ENCODE measurements around the gene CMIP.
A peak's percentile ranks its signal among the peaks of the same experiment; 100 is the strongest.

Gene CMIP

DNA sequence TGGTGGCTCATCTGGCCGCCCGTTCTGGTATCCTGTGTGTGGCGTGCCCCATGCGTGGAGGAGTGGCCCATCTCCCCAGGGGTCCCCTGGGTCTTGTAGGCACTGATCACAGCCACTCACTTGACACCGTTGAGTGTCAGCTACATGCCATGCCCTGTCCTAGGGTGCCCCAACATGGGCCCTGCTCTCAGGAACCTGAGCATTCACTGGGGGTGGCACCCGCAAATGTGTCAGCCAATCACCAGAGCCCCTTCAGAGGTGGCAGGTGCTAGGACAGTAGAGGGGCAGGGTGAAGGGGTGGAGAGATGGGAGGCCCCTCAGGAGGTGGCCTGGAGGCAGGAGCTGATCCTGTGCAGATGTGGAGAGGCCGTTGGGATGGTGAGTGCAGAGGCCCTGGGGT lies 27.8 kb downstream of the CMIP start:
- peaks cover 28% of the 10 kb centered on the region for H3K4me1 ChIP-seq (ENCODE audit: control insufficient read depth, insufficient read depth, low read depth, low read length)
- H3K9ac ChIP-seq (ENCODE audit: low read length): no peak overlapping the region
- peak overlapping the region in 1 of 2 experiments; percentile 14 for H3K18ac ChIP-seq (ENCODE audit: low read depth in 1 of 2, low read length in 2 of 2)
- no peaks in the 10 kb centered on the region for H3K27me3 ChIP-seq (ENCODE audit: control insufficient read depth in 1 of 2, insufficient read depth in 1 of 2, low read length in 2 of 2)
- no peak overlapping the region for H2BK12ac ChIP-seq (ENCODE audit: low read length in 2 of 2)
- H3K9me3 ChIP-seq (ENCODE audit: control insufficient read depth, low read length): no peaks in the 10 kb centered on the region
- no peak overlapping the region for H4K91ac ChIP-seq (ENCODE audit: low read length)
- no peak overlapping the region for H2AK5ac ChIP-seq (ENCODE audit: low read length, severe bottlenecking)
- no peak for DNase-seq
- no peak overlapping the region for H3K27ac ChIP-seq (ENCODE audit: low read length, poor library complexity, severe bottlenecking)
- no peak overlapping the region for H3K14ac ChIP-seq (ENCODE audit: low read length in 2 of 2)
- H3K36me3 ChIP-seq (ENCODE audit: control insufficient read depth in 1 of 2, insufficient read depth in 2 of 2, low read depth in 1 of 2, low read length in 2 of 2): peaks cover 7 to 12% of the 10 kb centered on the region in 2 experiments
- no peak overlapping the region for H2BK15ac ChIP-seq (ENCODE audit: low read depth, poor library complexity, severe bottlenecking)
- H3K23ac ChIP-seq (ENCODE audit: low read length in 2 of 2): no peak overlapping the region
- H3K4me2 ChIP-seq (ENCODE audit: low read length, poor library complexity, severe bottlenecking): no peak overlapping the region
- no peak overlapping the region for H4K8ac ChIP-seq (ENCODE audit: low read length)
- no peak overlapping the region for H2AFZ ChIP-seq (ENCODE audit: low read depth, low read length)
- no peak overlapping the region for H2BK120ac ChIP-seq (ENCODE audit: low read depth, low read length)
- WGBS: 94% methylated on average over 7 of the region's 7 CpGs
- H3K4me3 ChIP-seq (ENCODE audit: insufficient read depth in 1 of 2, low read depth in 1 of 2, low read length in 2 of 2): no peak overlapping the region
- H3K79me1 ChIP-seq (replicated peaks; ENCODE audit: low read length, poor library complexity, severe bottlenecking): peaks cover 48% of the 10 kb centered on the region
- H2BK5ac ChIP-seq (ENCODE audit: low read depth, low read length, poor library complexity, severe bottlenecking): no peak overlapping the region
- no peak overlapping the region for H3K4ac ChIP-seq (ENCODE audit: low read depth in 1 of 2, low read length in 2 of 2)

DNA sequence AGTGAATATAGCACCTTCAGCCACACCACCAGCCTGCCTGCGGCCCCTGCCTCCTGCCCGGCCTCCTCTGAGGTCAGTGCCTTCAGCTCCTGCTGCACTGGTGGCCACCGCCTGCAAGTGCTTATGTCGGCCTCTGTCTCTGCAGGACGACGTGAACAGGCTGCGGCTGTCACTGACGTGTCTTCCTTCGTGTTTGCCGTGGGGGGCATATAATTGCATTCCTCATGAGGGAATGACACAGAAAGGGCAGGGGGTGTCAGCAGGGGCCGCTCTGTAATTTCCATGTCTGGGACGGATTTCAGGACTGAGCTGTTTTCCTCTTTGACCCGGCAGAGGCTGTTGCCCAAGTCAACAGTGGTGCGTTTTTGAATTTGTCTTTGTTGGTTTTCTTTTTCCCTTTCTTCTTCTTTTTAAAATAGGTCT lies 28.5 kb downstream of the CMIP start:
- Histone ChIP-seq H3K18ac (ENCODE audit: low read depth in 1 of 2, low read length in 2 of 2) (no peak overlapping the region), H2AFZ (ENCODE audit: low read depth, low read length) (no peak overlapping the region), H3K14ac (ENCODE audit: low read length in 2 of 2) (no peak overlapping the region), H3K4me1 (ENCODE audit: control insufficient read depth, insufficient read depth, low read depth, low read length) (peaks cover 29% of the 10 kb centered on the region), H3K23ac (ENCODE audit: low read length in 2 of 2) (no peak overlapping the region), H2BK15ac (ENCODE audit: low read depth, poor library complexity, severe bottlenecking) (no peak overlapping the region), H3K4me2 (ENCODE audit: low read length, poor library complexity, severe bottlenecking) (no peak overlapping the region), H2BK12ac (ENCODE audit: low read length in 2 of 2) (no peak overlapping the region), H4K8ac (ENCODE audit: low read length) (peak overlapping the region; percentile 65), H4K91ac (ENCODE audit: low read length) (no peak overlapping the region), H3K27ac (ENCODE audit: low read length, poor library complexity, severe bottlenecking) (no peak overlapping the region), H3K27me3 (ENCODE audit: control insufficient read depth in 1 of 2, insufficient read depth in 1 of 2, low read length in 2 of 2) (no peaks in the 10 kb centered on the region), H2BK120ac (ENCODE audit: low read depth, low read length) (no peak overlapping the region), H2AK5ac (ENCODE audit: low read length, severe bottlenecking) (no peak overlapping the region), H2BK5ac (ENCODE audit: low read depth, low read length, poor library complexity, severe bottlenecking) (no peak overlapping the region), H3K4me3 (ENCODE audit: insufficient read depth in 1 of 2, low read depth in 1 of 2, low read length in 2 of 2) (no peak overlapping the region), H3K79me1 (replicated peaks; ENCODE audit: low read length, poor library complexity, severe bottlenecking) (peaks cover 49% of the 10 kb centered on the region), H3K9me3 (ENCODE audit: control insufficient read depth, low read length) (no peaks in the 10 kb centered on the region), H3K9ac (ENCODE audit: low read length) (peak overlapping the region; percentile 46), H3K4ac (ENCODE audit: low read depth in 1 of 2, low read length in 2 of 2) (no peak overlapping the region), H3K36me3 (ENCODE audit: control insufficient read depth in 1 of 2, insufficient read depth in 2 of 2, low read depth in 1 of 2, low read length in 2 of 2) (peaks cover 7 to 12% of the 10 kb centered on the region in 2 experiments)
- WGBS: 83% methylated on average over 14 of the region's 14 CpGs
- no peak for DNase-seq

DNA sequence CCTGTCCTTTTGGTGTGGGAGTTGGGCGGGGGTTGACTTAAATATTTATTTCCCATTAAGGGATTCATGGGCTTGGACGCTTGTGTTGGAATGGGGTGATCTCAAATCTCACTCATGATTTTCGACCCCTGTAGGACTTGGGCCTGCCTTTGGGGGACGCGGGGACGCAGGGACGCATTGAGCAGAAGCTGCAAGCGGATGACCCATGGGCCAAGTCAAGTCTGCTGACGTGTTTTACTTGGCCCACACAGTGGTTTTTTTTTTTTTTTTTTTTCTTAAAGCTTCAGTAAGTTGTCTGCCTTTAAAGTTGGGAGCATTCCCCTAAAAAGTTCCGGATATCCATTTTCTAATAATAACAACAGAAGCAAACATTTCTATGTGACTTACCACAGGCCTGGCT lies 28.9 kb downstream of the CMIP start:
- no peak overlapping the region for H2BK120ac ChIP-seq (ENCODE audit: low read depth, low read length)

DNA sequence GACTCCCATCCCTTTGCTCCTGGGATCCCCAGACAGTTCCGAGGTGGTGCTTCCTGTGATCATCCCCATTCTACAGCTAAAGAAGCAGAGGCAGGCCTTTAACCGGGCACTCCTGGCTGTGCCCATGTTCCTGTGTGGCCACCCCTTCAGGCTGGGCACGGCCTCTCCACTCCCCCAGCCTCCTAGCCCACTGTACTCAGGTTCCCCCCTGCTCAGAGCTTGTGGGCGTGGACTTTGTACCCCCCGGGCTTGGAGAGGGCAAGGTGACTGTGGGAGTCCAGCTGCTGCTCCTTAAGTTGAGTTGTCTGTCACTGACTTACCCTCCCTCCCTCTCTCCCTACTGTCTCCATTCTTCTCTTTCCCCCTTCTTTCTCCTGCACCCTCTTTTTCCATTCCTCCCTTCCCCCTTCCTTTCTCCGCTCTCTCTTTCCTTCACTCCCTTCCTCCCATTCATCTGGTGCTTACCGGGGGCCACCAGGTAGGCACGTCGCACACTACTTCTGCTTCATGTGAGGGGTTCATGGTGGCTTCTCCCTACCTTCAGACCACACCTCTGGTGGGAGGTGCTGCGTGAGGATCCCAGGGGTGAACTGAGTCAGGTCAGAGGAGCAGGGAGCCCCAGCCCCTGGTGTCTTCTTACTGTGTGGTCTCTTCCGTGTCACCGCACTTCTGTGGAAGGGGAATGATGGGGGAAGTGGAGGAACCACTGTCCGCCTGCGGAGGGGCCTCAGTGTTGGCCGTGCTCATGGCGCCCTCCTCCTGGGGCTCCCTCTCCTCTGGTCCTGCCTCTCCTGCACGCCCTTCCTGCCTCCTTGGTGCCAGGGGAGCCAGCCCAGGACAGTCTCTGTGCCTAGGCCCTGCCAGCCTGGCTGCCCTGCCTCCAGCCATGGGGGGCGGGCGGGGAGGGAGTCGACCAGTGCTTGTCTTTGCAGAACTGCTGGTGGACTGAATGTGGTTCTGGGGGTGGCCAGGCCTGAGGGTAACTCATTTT lies 29.7 kb downstream of the CMIP start:
- Histone ChIP-seq H3K27ac (ENCODE audit: low read length, poor library complexity, severe bottlenecking) (no peak overlapping the region), H4K91ac (ENCODE audit: low read length) (no peak overlapping the region), H3K79me1 (replicated peaks; ENCODE audit: low read length, poor library complexity, severe bottlenecking) (peaks cover 48% of the 10 kb centered on the region), H3K9me3 (ENCODE audit: control insufficient read depth, low read length) (no peaks in the 10 kb centered on the region), H3K4ac (ENCODE audit: low read depth in 1 of 2, low read length in 2 of 2) (no peak overlapping the region), H2BK120ac (ENCODE audit: low read depth, low read length) (no peak overlapping the region), H3K18ac (ENCODE audit: low read depth in 1 of 2, low read length in 2 of 2) (no peak overlapping the region), H3K9ac (ENCODE audit: low read length) (peak overlapping the region; percentile 46), H4K8ac (ENCODE audit: low read length) (no peak overlapping the region), H2AFZ (ENCODE audit: low read depth, low read length) (no peak overlapping the region), H3K4me1 (ENCODE audit: control insufficient read depth, insufficient read depth, low read depth, low read length) (peaks cover 40% of the 10 kb centered on the region), H3K36me3 (ENCODE audit: control insufficient read depth in 1 of 2, insufficient read depth in 2 of 2, low read depth in 1 of 2, low read length in 2 of 2) (peaks cover 7 to 12% of the 10 kb centered on the region in 2 experiments), H2BK15ac (ENCODE audit: low read depth, poor library complexity, severe bottlenecking) (no peak overlapping the region), H3K23ac (ENCODE audit: low read length in 2 of 2) (no peak overlapping the region), H3K4me2 (ENCODE audit: low read length, poor library complexity, severe bottlenecking) (no peak overlapping the region), H2BK12ac (ENCODE audit: low read length in 2 of 2) (no peak overlapping the region), H2BK5ac (ENCODE audit: low read depth, low read length, poor library complexity, severe bottlenecking) (no peak overlapping the region), H2AK5ac (ENCODE audit: low read length, severe bottlenecking) (no peak overlapping the region), H3K4me3 (ENCODE audit: insufficient read depth in 1 of 2, low read depth in 1 of 2, low read length in 2 of 2) (no peak overlapping the region), H3K14ac (ENCODE audit: low read length in 2 of 2) (no peak overlapping the region), H3K27me3 (ENCODE audit: control insufficient read depth in 1 of 2, insufficient read depth in 1 of 2, low read length in 2 of 2) (no peaks in the 10 kb centered on the region)
- DNase-seq: no peak
- WGBS: 96% methylated on average over 19 of the region's 20 CpGs

More for the DNA sequence above, 28.9 kb downstream of the CMIP start:
- Histone ChIP-seq H3K18ac (ENCODE audit: low read depth in 1 of 2, low read length in 2 of 2) (no peak overlapping the region), H2BK5ac (ENCODE audit: low read depth, low read length, poor library complexity, severe bottlenecking) (no peak overlapping the region), H3K4me3 (ENCODE audit: insufficient read depth in 1 of 2, low read depth in 1 of 2, low read length in 2 of 2) (no peak overlapping the region), H3K27ac (ENCODE audit: low read length, poor library complexity, severe bottlenecking) (no peak overlapping the region), H2BK12ac (ENCODE audit: low read length in 2 of 2) (no peak overlapping the region), H3K4me1 (ENCODE audit: control insufficient read depth, insufficient read depth, low read depth, low read length) (peaks cover 34% of the 10 kb centered on the region), H3K23ac (ENCODE audit: low read length in 2 of 2) (no peak overlapping the region), H3K9me3 (ENCODE audit: control insufficient read depth, low read length) (no peaks in the 10 kb centered on the region), H3K79me1 (replicated peaks; ENCODE audit: low read length, poor library complexity, severe bottlenecking) (peaks cover 50% of the 10 kb centered on the region), H4K8ac (ENCODE audit: low read length) (no peak overlapping the region), H3K27me3 (ENCODE audit: control insufficient read depth in 1 of 2, insufficient read depth in 1 of 2, low read length in 2 of 2) (no peaks in the 10 kb centered on the region), H2AFZ (ENCODE audit: low read depth, low read length) (no peak overlapping the region), H3K14ac (ENCODE audit: low read length in 2 of 2) (no peak overlapping the region), H3K4ac (ENCODE audit: low read depth in 1 of 2, low read length in 2 of 2) (no peak overlapping the region), H4K91ac (ENCODE audit: low read length) (no peak overlapping the region), H3K4me2 (ENCODE audit: low read length, poor library complexity, severe bottlenecking) (no peak overlapping the region), H2BK15ac (ENCODE audit: low read depth, poor library complexity, severe bottlenecking) (no peak overlapping the region), H2AK5ac (ENCODE audit: low read length, severe bottlenecking) (no peak overlapping the region), H3K9ac (ENCODE audit: low read length) (peak overlapping the region; percentile 46), H3K36me3 (ENCODE audit: control insufficient read depth in 1 of 2, insufficient read depth in 2 of 2, low read depth in 1 of 2, low read length in 2 of 2) (peaks cover 7 to 12% of the 10 kb centered on the region in 2 experiments)
- DNase-seq: no peak
- WGBS: 91% methylated on average over 10 of the region's 10 CpGs
